Esophagus squamous epithelium (tissue), 5 donors: Measurements from ENCODE around the gene SEC24C. TPM values are rescaled to one million over a fixed set of nuclear protein-coding genes. Genes with fewer than 3 reads are reported as not detected.

Experiments used
- DNase-seq: peaks from one replicate; lab custom pipeline; 2025; lab: John Stamatoyannopoulos, UW
- H3K27ac ChIP-seq, 4 donors: fragments of 200-600 bp; sonication (generic); one replicate each; pipeline ENCODE4 v1.5.1; 2016 to 2019; ENCODE audit warnings: mild to moderate bottlenecking in 1 of 4
- H3K27me3 ChIP-seq, 4 donors: fragments of 200-600 bp; sonication (generic); 1 replicate in 3 of 4; 2 replicates in 1 of 4; pipeline versions ENCODE4 v1.5.1 to v1.6.0; 2017 to 2021; ENCODE audit warnings: antibody characterized with exemption in 1 of 4
- H3K36me3 ChIP-seq, 3 donors: fragments of 200-600 bp; sonication (generic); one replicate each; pipeline ENCODE4 v1.5.1; 2016 to 2019
- H3K4me1 ChIP-seq, 3 donors: fragments of 200-600 bp; sonication (generic); one replicate each; pipeline ENCODE4 v1.5.1; 2017 to 2019
- H3K4me3 ChIP-seq, 4 donors: fragments of 200-600 bp; sonication (generic); 1 replicate in 3 of 4; 2 replicates in 1 of 4; pipeline ENCODE4 v1.5.1; 2016 to 2019; ENCODE audit warnings: mild to moderate bottlenecking in 2 of 4, moderate library complexity in 1 of 4
- H3K9me3 ChIP-seq, 3 donors: fragments of 200-600 bp; sonication (generic); one replicate each; pipeline ENCODE4 v1.5.1; 2016 to 2019
- CTCF ChIP-seq, 6 experiments: fragments of 450-650 bp in 4 of 6; fragments of 200-600 bp in 2 of 6; sonication (generic) in 2 of 6; IDR thresholded peaks; one replicate each; pipeline ENCODE4 v1.5.1; 2016 to 2019; ENCODE audit warnings: antibody characterized with exemption in 6 of 6, mild to moderate bottlenecking in 4 of 6, moderate library complexity in 4 of 6
- POLR2A ChIP-seq, 4 donors: fragments of 450-650 bp; IDR thresholded peaks; one replicate each; pipeline ENCODE4 v1.6.1; 2017; ENCODE audit warnings: antibody characterized with exemption in 4 of 4, mild to moderate bottlenecking in 4 of 4, moderate library complexity in 3 of 4
- WGBS, 2 donors: methylation state at CpG; one replicate each; pipeline ENCODE4 v1.1.5; 2018; 5-methylcytosine and 5-hydroxymethylcytosine counted together
- intact Hi-C: fragments of 100-400 bp; cut with DNase I; formaldehyde crosslinking; loops from one replicate; pipeline ENCODE4 v1.15.0; 2022
- total RNA-seq, 4 donors: library from RNA; depleted of rRNA; stranded (reverse); fragments of >200 nt; gene quantifications; one replicate each; pipeline ENCODE4 v1.1.0, GENCODE V29; 2016
- donor health status: DM: yes; HTN: yes; CAD: no.

SEC24C gene
- total RNA-seq, 4 donors from 2014 or later = 59.1 to 78.8 (median 64.6) TPM

DNA sequence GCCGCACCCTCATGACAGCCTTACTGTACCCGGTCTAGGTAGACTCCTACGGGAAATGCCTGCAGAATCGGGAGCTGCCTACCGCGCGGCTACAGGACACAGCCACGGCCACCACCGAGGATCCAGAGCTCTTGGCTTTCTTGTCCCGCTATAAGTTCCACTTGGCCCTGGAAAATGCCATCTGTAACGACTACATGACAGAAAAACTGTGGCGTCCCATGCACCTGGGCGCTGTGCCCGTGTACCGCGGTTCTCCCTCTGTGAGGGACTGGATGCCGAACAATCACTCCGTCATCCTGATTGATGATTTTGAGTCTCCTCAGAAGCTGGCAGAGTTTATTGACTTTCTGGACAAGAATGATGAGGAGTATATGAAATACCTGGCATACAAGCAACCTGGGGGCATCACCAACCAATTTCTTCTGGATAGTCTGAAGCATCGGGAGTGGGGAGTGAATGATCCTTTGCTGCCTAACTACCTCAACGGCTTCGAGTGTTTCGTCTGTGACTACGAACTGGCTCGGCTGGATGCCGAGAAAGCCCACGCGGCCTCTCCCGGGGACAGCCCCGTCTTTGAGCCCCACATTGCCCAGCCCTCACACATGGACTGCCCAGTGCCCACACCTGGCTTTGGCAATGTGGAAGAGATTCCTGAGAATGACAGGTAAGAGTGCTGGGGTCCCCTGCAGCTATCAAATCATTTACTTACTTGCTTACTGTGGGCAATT is 29.1 kb downstream of the SEC24C start:
- TF ChIP-seq CTCF (IDR thresholded peaks at IDR 0.05) = no peak
- Histone ChIP-seq H3K4me1 (peaks cover 26 to 39% (median 27%) of the 10 kb centered on the region in 3 donors), H3K27me3 (no peaks in the 10 kb centered on the region), H3K9me3 (no peaks in the 10 kb centered on the region), H3K36me3 (peaks cover 18 to 74% (median 19%) of the 10 kb centered on the region in 3 donors), H3K4me3 (peak overlapping the region; percentile 72 to 90 (median 88)), H3K27ac (peak overlapping the region; percentile 96 to 99 (median 97))
- DNase-seq = no peak
- 0 to 3% methylated on average over 8 of the region's 29 CpGs for WGBS, 2 donors
- intact Hi-C loops = no loop called here

GRCh38 chr10:73774637-73775036 is 30.5 kb downstream of the SEC24C start:
- H3K9me3 ChIP-seq = no peaks in the 10 kb centered on the region
- intact Hi-C loops = no loop called here
- peaks cover 26 to 39% (median 27%) of the 10 kb centered on the region in 3 donors for H3K4me1 ChIP-seq
- no peak for TF ChIP-seq CTCF (IDR thresholded peaks at IDR 0.05)
- TF ChIP-seq POLR2A (IDR thresholded peaks at IDR 0.05) = no peak
- H3K4me3 ChIP-seq = peak overlapping the region; percentile 72 to 90 (median 88)
- no peaks in the 10 kb centered on the region for H3K27me3 ChIP-seq
- no peak for DNase-seq
- 24 to 27% methylated on average over 5 of the region's 5 CpGs for WGBS, 2 donors
- peak overlapping the region in 2 of 4 donors; percentile 41 to 97 for H3K27ac ChIP-seq
- H3K36me3 ChIP-seq = peaks cover 7 to 74% (median 21%) of the 10 kb centered on the region in 3 donors

- DNase-seq = no peak
- 87 to 92% methylated on average over 3 to 5 of the region's 5 CpGs for WGBS, 2 donors
- H3K4me1 ChIP-seq = peaks cover 32 to 56% (median 36%) of the 10 kb centered on the region in 3 donors
- no peaks in the 10 kb centered on the region for H3K9me3 ChIP-seq
- no peak overlapping the region for H3K4me3 ChIP-seq
- intact Hi-C loops = no loop called here
- H3K27me3 ChIP-seq = no peaks in the 10 kb centered on the region
- TF ChIP-seq POLR2A (IDR thresholded peaks at IDR 0.05) (no peak), CTCF (IDR thresholded peaks at IDR 0.05) (no peak)
- H3K36me3 ChIP-seq = peaks cover 0 to 61% (median 12%) of the 10 kb centered on the region in 3 donors
- H3K27ac ChIP-seq = no peak overlapping the region
Measured at GRCh38 chr10:73779018-73779417, 34.8 kb downstream of the SEC24C start.

GRCh38 chr10:73779539-73780197 is 35.5 kb downstream of the SEC24C start:
- no peak overlapping the region for H3K27ac ChIP-seq
- 66% methylated on average over 3 of the region's 3 CpGs for WGBS, 2 donors
- H3K4me3 ChIP-seq = no peak overlapping the region
- no peaks in the 10 kb centered on the region for H3K9me3 ChIP-seq
- DNase-seq = no peak
- H3K36me3 ChIP-seq = peaks cover 0 to 56% (median 12%) of the 10 kb centered on the region in 3 donors
- no peak for TF ChIP-seq POLR2A (IDR thresholded peaks at IDR 0.05)
- TF ChIP-seq CTCF (IDR thresholded peaks at IDR 0.05) = no peak
- intact Hi-C loops = no loop called here
- peaks cover 28 to 56% (median 31%) of the 10 kb centered on the region in 3 donors for H3K4me1 ChIP-seq
- H3K27me3 ChIP-seq = no peaks in the 10 kb centered on the region

GRCh38 chr10:73780301-73780700 is 36.1 kb downstream of the SEC24C start:
- Histone ChIP-seq H3K9me3 (no peaks in the 10 kb centered on the region), H3K36me3 (peaks cover 0 to 50% (median 12%) of the 10 kb centered on the region in 3 donors), H3K4me3 (no peak overlapping the region), H3K4me1 (peaks cover 24 to 54% (median 25%) of the 10 kb centered on the region in 3 donors), H3K27ac (peak overlapping the region in 3 of 4 donors; percentile 90 to 95 (median 93)), H3K27me3 (no peaks in the 10 kb centered on the region)
- TF ChIP-seq POLR2A (IDR thresholded peaks at IDR 0.05) (no peak), CTCF (IDR thresholded peaks at IDR 0.05) (no peak)
- DNase-seq = no peak
- intact Hi-C loops = no loop called here
- WGBS, 2 donors = 69 to 75% methylated on average over 5 of the region's 5 CpGs
